Caco-2 (cell line): ENCODE measurements around the gene ADGRL4. TPM values are rescaled to one million over a fixed set of nuclear protein-coding genes. Genes with fewer than 3 reads are reported as not detected.

ENCODE experiments used
- BruUV-seq: library from RNA; stranded (reverse); fragments of 400-500 nt; replicated peaks from 2 replicates; lab custom pipeline; 2021; lab: Mats Ljungman, UMichigan
- CTCF ChIA-PET: fragments of 300-600 bp; sonication (Branson Sonifier 250); formaldehyde crosslinking; loops from one replicate; lab custom pipeline; 2022; ENCODE audit warnings: antibody characterized with exemption; lab: Charles Lee
- POLR2A ChIA-PET: fragments of 300-600 bp; sonication (Branson Sonifier 250); formaldehyde crosslinking; loops from one replicate; lab custom pipeline; 2022; ENCODE audit warnings: antibody characterized with exemption; lab: Charles Lee
- DNase-seq, 2 experiments: peaks; one replicate each; pipeline versions ENCODE4 v3.0.0 to v3.0.0-alpha.2; 2020 to 2022
- H3K27me3 ChIP-seq: replicated peaks from 2 replicates; pipeline ENCODE4 v1.6.0; 2011; ENCODE audit warnings: low read length; ENCODE audit not compliant: control insufficient read depth, insufficient read depth
- H3K36me3 ChIP-seq: 2 replicates; pipeline ENCODE4 v1.5.1; 2011; ENCODE audit warnings: low read length; ENCODE audit not compliant: control insufficient read depth, insufficient read depth
- H3K4me1 ChIP-seq: fragments of 250-450 bp; sonication (Bioruptor Pico); 2 replicates; pipeline ENCODE4 v1.5.1; 2020; ENCODE audit warnings: mild to moderate bottlenecking
- H3K4me3 ChIP-seq: 2 replicates; pipeline ENCODE4 v1.5.1; 2011; ENCODE audit warnings: low read depth, mild to moderate bottlenecking, control low read depth, low read length
- H3K9me3 ChIP-seq: fragments of 250-450 bp; sonication (Bioruptor Pico); 2 replicates; pipeline ENCODE4 v1.5.1; 2020; ENCODE audit warnings: mild to moderate bottlenecking, moderate library complexity
- H3K27ac Mint-ChIP-seq: one replicate; pipeline ENCODE4 v1.8.0; 2022; ENCODE audit warnings: mixed read lengths; ENCODE audit not compliant: unreplicated experiment
- H3K27me3 Mint-ChIP-seq: one replicate; pipeline ENCODE4 v1.8.0; 2022; ENCODE audit warnings: mixed read lengths; ENCODE audit not compliant: insufficient read depth, unreplicated experiment
- H3K36me3 Mint-ChIP-seq: one replicate; pipeline ENCODE4 v1.8.0; 2022; ENCODE audit warnings: mild to moderate bottlenecking, mixed read lengths; ENCODE audit not compliant: insufficient read depth, unreplicated experiment
- H3K4me1 Mint-ChIP-seq: one replicate; pipeline ENCODE4 v1.8.0; 2022; ENCODE audit warnings: low read depth, mixed read lengths; ENCODE audit not compliant: unreplicated experiment
- H3K4me3 Mint-ChIP-seq: one replicate; pipeline ENCODE4 v1.8.0; 2022; ENCODE audit warnings: mild to moderate bottlenecking, moderate library complexity, mixed read lengths; ENCODE audit not compliant: unreplicated experiment
- H3K9me3 Mint-ChIP-seq: one replicate; pipeline ENCODE4 v1.8.0; 2022; ENCODE audit warnings: mixed read lengths; ENCODE audit not compliant: unreplicated experiment
- CTCF ChIP-seq, 2 experiments: fragments of 200-600 bp in 1 of 2; IDR thresholded peaks; 1 replicate in 1 of 2; 2 replicates in 1 of 2; pipeline versions ENCODE4 v1.5.1 to v1.8.0; 2011 to 2022; ENCODE audit warnings: antibody characterized with exemption in 1 of 2, control low read depth in 1 of 2, inconsistent platforms in 1 of 2, low read depth in 1 of 2, low read length in 1 of 2, mild to moderate bottlenecking in 1 of 2, moderate library complexity in 1 of 2; ENCODE audit not compliant: insufficient read depth in 1 of 2, severe bottlenecking in 1 of 2, unreplicated experiment in 1 of 2
- intact Hi-C: fragments of 100-400 bp; cut with micrococcal nuclease; formaldehyde crosslinking; loops from one replicate; pipeline ENCODE4 v1.10.0; 2022; ENCODE audit not compliant: unreplicated experiment
- total RNA-seq: library from RNA; stranded (reverse); gene quantifications from 2 replicates; pipeline ENCODE4 v1.2.3, GENCODE V29; 2022

ADGRL4 gene
- total RNA-seq, 1 experiment from 2014 or later, result not detected

- no peak overlapping the region for H3K4me3 Mint-ChIP-seq
- no peaks in the 10 kb centered on the region for H3K9me3 ChIP-seq
- intact Hi-C loops, result loop anchor here (10.0 kb wide), 1 partner anchor 207 kb away; no protein-coding TSS in a partner anchor
- ChIA-PET POLR2A (no interaction called here), CTCF (no interaction called here)
- DNase-seq, result no peak
- H3K4me3 ChIP-seq, result no peak overlapping the region
- H3K9me3 Mint-ChIP-seq, result peaks cover 18% of the 10 kb centered on the region
- no peaks in the 10 kb centered on the region for H3K36me3 Mint-ChIP-seq
- TF ChIP-seq CTCF (IDR thresholded peaks at IDR 0.05; ENCODE audit: insufficient read depth in 1 of 2, low read depth in 1 of 2, low read length in 1 of 2, severe bottlenecking in 1 of 2, unreplicated experiment in 1 of 2), result no peak
- BruUV-seq, result no TSS peak
- no peaks in the 10 kb centered on the region for H3K27me3 ChIP-seq
- H3K4me1 Mint-ChIP-seq, result no peaks in the 10 kb centered on the region
- H3K36me3 ChIP-seq, result no peaks in the 10 kb centered on the region
- H3K27me3 Mint-ChIP-seq, result no peaks in the 10 kb centered on the region
- H3K27ac Mint-ChIP-seq, result no peak overlapping the region
- no peaks in the 10 kb centered on the region for H3K4me1 ChIP-seq
These were observed 35.6 kb upstream of the ADGRL4 start for GRCh38 chr1:79042117-79042516.

- CTCF ChIA-PET, result no interaction called here
- no peaks in the 10 kb centered on the region for H3K27me3 ChIP-seq
- no peaks in the 10 kb centered on the region for H3K27me3 Mint-ChIP-seq
- TF ChIP-seq CTCF (IDR thresholded peaks at IDR 0.05; ENCODE audit: insufficient read depth in 1 of 2, low read depth in 1 of 2, low read length in 1 of 2, severe bottlenecking in 1 of 2, unreplicated experiment in 1 of 2), result no peak
- H3K36me3 ChIP-seq, result no peaks in the 10 kb centered on the region
- intact Hi-C loops, result loop anchor here (10.0 kb wide), 1 partner anchor 207 kb away; no protein-coding TSS in a partner anchor
- H3K36me3 Mint-ChIP-seq, result no peaks in the 10 kb centered on the region
- H3K4me3 Mint-ChIP-seq, result no peak overlapping the region
- POLR2A ChIA-PET, result no interaction called here
- no peaks in the 10 kb centered on the region for H3K4me1 ChIP-seq
- H3K4me1 Mint-ChIP-seq, result no peaks in the 10 kb centered on the region
- DNase-seq, result no peak
- H3K4me3 ChIP-seq, result no peak overlapping the region
- no TSS peak for BruUV-seq
- H3K9me3 ChIP-seq, result no peaks in the 10 kb centered on the region
- H3K9me3 Mint-ChIP-seq, result peaks cover 19% of the 10 kb centered on the region
- H3K27ac Mint-ChIP-seq, result no peak overlapping the region
These were observed 35.1 kb upstream of the ADGRL4 start for GRCh38 chr1:79041666-79042065.

GRCh38 chr1:79040424-79041082, 34.0 kb upstream of the ADGRL4 start:
- no peaks in the 10 kb centered on the region for H3K36me3 ChIP-seq
- no peaks in the 10 kb centered on the region for H3K9me3 ChIP-seq
- Mint-ChIP-seq H3K9me3 (peaks cover 29% of the 10 kb centered on the region), H3K4me1 (no peaks in the 10 kb centered on the region), H3K36me3 (no peaks in the 10 kb centered on the region), H3K4me3 (no peak overlapping the region), H3K27ac (no peak overlapping the region), H3K27me3 (no peaks in the 10 kb centered on the region)
- ChIA-PET POLR2A (no interaction called here), CTCF (no interaction called here)
- DNase-seq, result no peak
- TF ChIP-seq CTCF (IDR thresholded peaks at IDR 0.05; ENCODE audit: insufficient read depth in 1 of 2, low read depth in 1 of 2, low read length in 1 of 2, severe bottlenecking in 1 of 2, unreplicated experiment in 1 of 2), result no peak
- H3K4me1 ChIP-seq, result no peaks in the 10 kb centered on the region
- H3K4me3 ChIP-seq, result no peak overlapping the region
- BruUV-seq, result no TSS peak
- H3K27me3 ChIP-seq, result no peaks in the 10 kb centered on the region
- intact Hi-C loops, result loop anchor here (10.0 kb wide), 1 partner anchor 206 kb away; no protein-coding TSS in a partner anchor
